Caco-2 (cell line): ENCODE data around the gene PRG2. TPM values are rescaled to one million over a fixed set of nuclear protein-coding genes. Genes with fewer than 3 reads are reported as not detected.

ENCODE experiments used
- BruUV-seq: library from RNA; stranded (reverse); fragments of 400-500 nt; replicated peaks from 2 replicates; lab custom pipeline; 2021; lab: Mats Ljungman, UMichigan
- CTCF ChIA-PET: fragments of 300-600 bp; sonication (Branson Sonifier 250); formaldehyde crosslinking; loops from one replicate; lab custom pipeline; 2022; ENCODE audit warnings: antibody characterized with exemption; lab: Charles Lee
- POLR2A ChIA-PET: fragments of 300-600 bp; sonication (Branson Sonifier 250); formaldehyde crosslinking; loops from one replicate; lab custom pipeline; 2022; ENCODE audit warnings: antibody characterized with exemption; lab: Charles Lee
- DNase-seq, 2 experiments: peaks; one replicate each; pipeline versions ENCODE4 v3.0.0 to v3.0.0-alpha.2; 2020 to 2022
- H3K27me3 ChIP-seq: replicated peaks from 2 replicates; pipeline ENCODE4 v1.6.0; 2011; ENCODE audit warnings: low read length; ENCODE audit not compliant: control insufficient read depth, insufficient read depth
- H3K36me3 ChIP-seq: 2 replicates; pipeline ENCODE4 v1.5.1; 2011; ENCODE audit warnings: low read length; ENCODE audit not compliant: control insufficient read depth, insufficient read depth
- H3K4me1 ChIP-seq: fragments of 250-450 bp; sonication (Bioruptor Pico); 2 replicates; pipeline ENCODE4 v1.5.1; 2020; ENCODE audit warnings: mild to moderate bottlenecking
- H3K4me3 ChIP-seq: 2 replicates; pipeline ENCODE4 v1.5.1; 2011; ENCODE audit warnings: low read depth, mild to moderate bottlenecking, control low read depth, low read length
- H3K9me3 ChIP-seq: fragments of 250-450 bp; sonication (Bioruptor Pico); 2 replicates; pipeline ENCODE4 v1.5.1; 2020; ENCODE audit warnings: mild to moderate bottlenecking, moderate library complexity
- H3K27ac Mint-ChIP-seq: one replicate; pipeline ENCODE4 v1.8.0; 2022; ENCODE audit warnings: mixed read lengths; ENCODE audit not compliant: unreplicated experiment
- H3K27me3 Mint-ChIP-seq: one replicate; pipeline ENCODE4 v1.8.0; 2022; ENCODE audit warnings: mixed read lengths; ENCODE audit not compliant: insufficient read depth, unreplicated experiment
- H3K36me3 Mint-ChIP-seq: one replicate; pipeline ENCODE4 v1.8.0; 2022; ENCODE audit warnings: mild to moderate bottlenecking, mixed read lengths; ENCODE audit not compliant: insufficient read depth, unreplicated experiment
- H3K4me1 Mint-ChIP-seq: one replicate; pipeline ENCODE4 v1.8.0; 2022; ENCODE audit warnings: low read depth, mixed read lengths; ENCODE audit not compliant: unreplicated experiment
- H3K4me3 Mint-ChIP-seq: one replicate; pipeline ENCODE4 v1.8.0; 2022; ENCODE audit warnings: mild to moderate bottlenecking, moderate library complexity, mixed read lengths; ENCODE audit not compliant: unreplicated experiment
- H3K9me3 Mint-ChIP-seq: one replicate; pipeline ENCODE4 v1.8.0; 2022; ENCODE audit warnings: mixed read lengths; ENCODE audit not compliant: unreplicated experiment
- intact Hi-C: fragments of 100-400 bp; cut with micrococcal nuclease; formaldehyde crosslinking; loops from one replicate; pipeline ENCODE4 v1.10.0; 2022; ENCODE audit not compliant: unreplicated experiment
- total RNA-seq: library from RNA; stranded (reverse); gene quantifications from 2 replicates; pipeline ENCODE4 v1.2.3, GENCODE V29; 2022
- TF ChIP-seq, protein P1 (sequence below), 2 experiments: fragments of 200-600 bp in 1 of 2; IDR thresholded peaks; 1 replicate in 1 of 2; 2 replicates in 1 of 2; pipeline versions ENCODE4 v1.5.1 to v1.8.0; 2011 to 2022; ENCODE audit warnings: antibody characterized with exemption in 1 of 2, control low read depth in 1 of 2, inconsistent platforms in 1 of 2, low read depth in 1 of 2, low read length in 1 of 2, mild to moderate bottlenecking in 1 of 2, moderate library complexity in 1 of 2; ENCODE audit not compliant: insufficient read depth in 1 of 2, severe bottlenecking in 1 of 2, unreplicated experiment in 1 of 2

PRG2 gene
- total RNA-seq, 1 experiment from 2014 or later: not detected

DNA sequence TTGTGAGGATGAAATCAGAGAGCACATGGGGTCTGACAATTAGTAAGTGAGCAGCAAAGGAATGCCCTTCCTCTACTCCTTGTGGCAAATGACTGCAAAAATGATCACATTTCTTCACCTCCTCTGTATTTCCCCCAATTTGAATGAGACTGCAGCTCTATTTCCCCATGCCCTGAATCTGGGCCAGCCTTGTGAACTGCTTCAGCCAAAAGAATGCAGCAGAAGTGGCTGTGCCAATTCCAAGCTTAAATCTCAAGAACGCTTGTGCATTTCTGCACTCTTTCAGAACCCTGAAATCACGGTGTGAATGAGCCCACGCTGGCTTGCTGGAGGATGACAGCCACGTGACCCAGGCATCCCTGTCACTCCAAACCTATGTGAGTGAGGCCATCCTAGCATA is 26.6 kb upstream of the PRG2 start:
- no peak overlapping the region for H3K4me3 Mint-ChIP-seq
- H3K9me3 ChIP-seq: no peaks in the 10 kb centered on the region
- no peaks in the 10 kb centered on the region; the same call in 1 of the 2 replicates for H3K27me3 ChIP-seq
- H3K4me1 ChIP-seq: no peaks in the 10 kb centered on the region
- ChIA-PET POLR2A (no interaction called here), CTCF (no interaction called here)
- H3K27ac Mint-ChIP-seq: no peak overlapping the region
- no TSS peak for BruUV-seq
- peaks cover 7% of the 10 kb centered on the region for H3K4me1 Mint-ChIP-seq
- H3K9me3 Mint-ChIP-seq: no peaks in the 10 kb centered on the region
- intact Hi-C loops: no loop called here
- no peaks in the 10 kb centered on the region for H3K36me3 Mint-ChIP-seq
- peaks cover 15% of the 10 kb centered on the region for H3K27me3 Mint-ChIP-seq
- TF ChIP-seq, protein P1, sequence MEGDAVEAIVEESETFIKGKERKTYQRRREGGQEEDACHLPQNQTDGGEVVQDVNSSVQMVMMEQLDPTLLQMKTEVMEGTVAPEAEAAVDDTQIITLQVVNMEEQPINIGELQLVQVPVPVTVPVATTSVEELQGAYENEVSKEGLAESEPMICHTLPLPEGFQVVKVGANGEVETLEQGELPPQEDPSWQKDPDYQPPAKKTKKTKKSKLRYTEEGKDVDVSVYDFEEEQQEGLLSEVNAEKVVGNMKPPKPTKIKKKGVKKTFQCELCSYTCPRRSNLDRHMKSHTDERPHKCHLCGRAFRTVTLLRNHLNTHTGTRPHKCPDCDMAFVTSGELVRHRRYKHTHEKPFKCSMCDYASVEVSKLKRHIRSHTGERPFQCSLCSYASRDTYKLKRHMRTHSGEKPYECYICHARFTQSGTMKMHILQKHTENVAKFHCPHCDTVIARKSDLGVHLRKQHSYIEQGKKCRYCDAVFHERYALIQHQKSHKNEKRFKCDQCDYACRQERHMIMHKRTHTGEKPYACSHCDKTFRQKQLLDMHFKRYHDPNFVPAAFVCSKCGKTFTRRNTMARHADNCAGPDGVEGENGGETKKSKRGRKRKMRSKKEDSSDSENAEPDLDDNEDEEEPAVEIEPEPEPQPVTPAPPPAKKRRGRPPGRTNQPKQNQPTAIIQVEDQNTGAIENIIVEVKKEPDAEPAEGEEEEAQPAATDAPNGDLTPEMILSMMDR (IDR thresholded peaks at IDR 0.05; ENCODE audit: insufficient read depth in 1 of 2, low read depth in 1 of 2, low read length in 1 of 2, severe bottlenecking in 1 of 2, unreplicated experiment in 1 of 2): no peak
- H3K36me3 ChIP-seq: no peaks in the 10 kb centered on the region
- no peak for DNase-seq
- no peak overlapping the region for H3K4me3 ChIP-seq

DNA sequence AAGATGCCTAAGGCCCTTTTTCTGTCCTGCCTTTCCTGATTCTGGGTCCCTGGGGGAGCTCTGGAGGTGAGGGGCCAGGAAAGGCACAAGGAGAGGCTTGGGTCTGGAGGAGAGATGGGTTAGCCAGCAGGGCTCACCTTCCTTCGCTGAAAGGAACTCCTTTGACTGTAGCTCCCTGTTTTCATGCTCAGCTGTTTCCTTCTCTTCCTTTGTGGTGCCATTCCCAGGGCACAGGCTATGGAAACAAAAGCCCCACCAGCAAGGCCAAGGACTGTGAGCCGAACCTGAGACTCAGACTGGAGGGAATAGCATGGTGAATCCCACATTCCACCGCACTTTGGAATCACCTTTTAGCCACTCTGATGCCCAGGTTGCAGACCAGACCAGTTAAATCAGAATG is 26.0 kb upstream of the PRG2 start:
- Mint-ChIP-seq H3K36me3 (no peaks in the 10 kb centered on the region), H3K9me3 (no peaks in the 10 kb centered on the region), H3K4me1 (peaks cover 7% of the 10 kb centered on the region), H3K27me3 (peaks cover 15% of the 10 kb centered on the region), H3K27ac (no peak overlapping the region), H3K4me3 (no peak overlapping the region)
- ChIA-PET POLR2A (no interaction called here), CTCF (no interaction called here)
- Histone ChIP-seq H3K9me3 (no peaks in the 10 kb centered on the region), H3K27me3 (no peaks in the 10 kb centered on the region; the same call in 1 of the 2 replicates), H3K4me1 (no peaks in the 10 kb centered on the region), H3K4me3 (no peak overlapping the region), H3K36me3 (no peaks in the 10 kb centered on the region)
- BruUV-seq: no TSS peak
- intact Hi-C loops: no loop called here
- DNase-seq: no peak
- TF ChIP-seq, protein P1 (IDR thresholded peaks at IDR 0.05; ENCODE audit: insufficient read depth in 1 of 2, low read depth in 1 of 2, low read length in 1 of 2, severe bottlenecking in 1 of 2, unreplicated experiment in 1 of 2): no peak

DNA sequence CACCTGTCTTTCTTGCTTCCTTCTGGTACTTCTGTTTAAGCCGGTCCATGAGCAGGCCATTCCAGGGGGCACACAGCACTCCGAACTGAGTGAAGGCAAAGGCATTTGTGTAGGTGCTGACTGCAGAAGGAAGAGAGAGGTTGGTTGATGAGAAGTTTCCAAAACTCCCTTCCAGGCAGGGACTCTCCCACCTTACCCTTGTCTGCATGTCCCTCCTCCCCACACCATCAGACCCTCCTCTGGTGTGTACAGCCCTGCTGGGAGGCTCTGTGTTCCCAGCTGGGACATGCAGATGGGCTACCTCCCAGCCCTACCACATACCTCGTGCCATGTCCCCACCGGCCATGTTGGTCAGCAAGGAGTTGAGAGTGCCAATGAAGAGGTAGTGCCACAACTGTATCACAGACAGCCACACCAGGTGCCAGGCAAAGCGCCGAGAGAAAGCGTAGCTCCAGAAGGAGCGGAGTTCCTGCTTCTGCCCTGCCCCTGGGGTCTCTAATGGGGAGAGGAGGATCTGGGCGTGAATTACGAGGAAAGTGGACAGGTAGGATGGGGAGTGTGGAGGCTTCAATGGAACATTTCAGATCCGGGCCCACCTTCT is 24.3 kb upstream of the PRG2 start:
- Mint-ChIP-seq H3K27me3 (peaks cover 10% of the 10 kb centered on the region), H3K4me3 (no peak overlapping the region), H3K36me3 (no peaks in the 10 kb centered on the region), H3K4me1 (peaks cover 7% of the 10 kb centered on the region), H3K27ac (no peak overlapping the region), H3K9me3 (no peaks in the 10 kb centered on the region)
- H3K9me3 ChIP-seq: no peaks in the 10 kb centered on the region
- TF ChIP-seq, protein P1 (IDR thresholded peaks at IDR 0.05; ENCODE audit: insufficient read depth in 1 of 2, low read depth in 1 of 2, low read length in 1 of 2, severe bottlenecking in 1 of 2, unreplicated experiment in 1 of 2): no peak
- H3K36me3 ChIP-seq: no peaks in the 10 kb centered on the region
- ChIA-PET CTCF (no interaction called here), POLR2A (no interaction called here)
- no TSS peak for BruUV-seq
- H3K4me3 ChIP-seq: no peak overlapping the region
- no peaks in the 10 kb centered on the region for H3K27me3 ChIP-seq
- DNase-seq: no peak
- intact Hi-C loops: no loop called here
- H3K4me1 ChIP-seq: no peaks in the 10 kb centered on the region
